ENCODE data around the gene ABI3.
"Not testable (repeated sequence)": the region's sequence is repeated elsewhere in the genome, so short reads cannot be mapped to it uniquely, and the experiment has no call there.

ABI3 gene

DNA sequence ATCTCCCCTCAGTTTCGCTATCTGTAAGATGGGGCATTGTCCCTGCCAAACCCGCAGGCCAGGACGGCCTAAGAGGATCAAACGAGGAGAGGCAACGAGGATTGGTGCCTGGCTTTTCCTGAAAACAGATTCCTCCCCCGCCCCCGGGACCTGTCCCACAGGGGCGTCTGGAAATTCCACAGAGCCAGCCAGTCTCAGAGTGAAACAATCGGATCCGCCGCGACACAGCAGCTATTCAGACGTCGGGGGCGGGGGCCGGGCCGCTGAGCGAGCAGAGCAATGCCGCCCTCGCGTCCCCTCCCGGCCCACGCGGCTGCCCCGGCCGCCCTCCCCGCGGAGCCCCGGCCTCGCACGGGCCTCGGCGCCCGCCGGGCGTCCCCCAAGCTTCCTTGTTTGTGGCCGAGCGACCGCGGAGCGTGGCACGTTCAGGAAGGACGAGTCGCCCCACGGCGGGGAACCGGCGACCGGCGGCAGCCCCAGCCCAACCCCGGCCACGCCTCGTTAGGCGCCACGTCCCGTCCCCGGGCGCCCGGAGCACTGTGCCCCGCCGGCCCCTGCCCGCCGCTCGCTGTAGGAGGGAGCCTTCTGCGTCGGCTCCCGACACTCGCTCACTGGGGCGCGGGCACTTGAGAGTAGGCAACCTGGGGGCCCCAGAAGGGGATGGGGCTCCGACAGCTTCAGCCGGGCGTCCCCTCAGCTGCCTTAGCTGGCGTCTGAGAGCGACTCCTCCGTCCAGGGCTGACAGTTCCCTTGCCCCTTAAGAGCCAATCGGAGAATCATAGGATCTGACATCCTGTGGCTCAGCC lies 49.7 kb downstream of the ABI3 start:
- Histone ChIP-seq H3K4me1 (ENCODE audit: control extremely low read depth in 1 of 4, control insufficient read depth in 4 of 4, insufficient read depth in 4 of 4, low read length in 3 of 4) (peaks cover 0 to 16% (median 15%) of the 10 kb centered on the region in 4 experiments), H3K4me3 (ENCODE audit: control insufficient read depth in 1 of 7, extremely low read depth in 1 of 7, insufficient read depth in 4 of 7, low read depth in 2 of 7, low read length in 6 of 7) (peak overlapping the region; percentile 19 to 78 (median 61)), H3K27me3 (replicated peaks in 2 of 5; ENCODE audit: control insufficient read depth in 4 of 5, insufficient read depth in 5 of 5, low read length in 4 of 5) (peaks cover 0 to 7% (median 3%) of the 10 kb centered on the region in 5 experiments), H3K27ac (ENCODE audit: insufficient read depth in 1 of 2, low read depth in 1 of 2, low read length in 2 of 2, poor library complexity in 1 of 2, severe bottlenecking in 2 of 2) (no peak overlapping the region), H3K36me3 (ENCODE audit: control insufficient read depth in 4 of 4, insufficient read depth in 4 of 4, low read length in 3 of 4) (no peaks in the 10 kb centered on the region), H3K9me3 (ENCODE audit: control extremely low read depth in 1 of 5, control insufficient read depth in 4 of 5, insufficient read depth in 2 of 5, low read depth in 1 of 5, low read length in 4 of 5) (no peaks in the 10 kb centered on the region)
- peak; percentile 38 to 88 (median 81) for DNase-seq
- CTCF ChIA-PET: interaction anchor here (0.6 to 1.7 kb wide), 7 partner anchors 25 to 378 kb away, joined by 3 to 7 read pairs (median 4); partner anchors contain the start of gene PHOSPHO1
- WGBS (ENCODE audit: insufficient coverage): under 1% methylated on average over 75 of the region's 77 CpGs
- POLR2A ChIA-PET: interaction anchor here (1.3 kb wide), 1 partner anchor 31 kb away, joined by 6 read pairs; no protein-coding TSS in a partner anchor

DNA sequence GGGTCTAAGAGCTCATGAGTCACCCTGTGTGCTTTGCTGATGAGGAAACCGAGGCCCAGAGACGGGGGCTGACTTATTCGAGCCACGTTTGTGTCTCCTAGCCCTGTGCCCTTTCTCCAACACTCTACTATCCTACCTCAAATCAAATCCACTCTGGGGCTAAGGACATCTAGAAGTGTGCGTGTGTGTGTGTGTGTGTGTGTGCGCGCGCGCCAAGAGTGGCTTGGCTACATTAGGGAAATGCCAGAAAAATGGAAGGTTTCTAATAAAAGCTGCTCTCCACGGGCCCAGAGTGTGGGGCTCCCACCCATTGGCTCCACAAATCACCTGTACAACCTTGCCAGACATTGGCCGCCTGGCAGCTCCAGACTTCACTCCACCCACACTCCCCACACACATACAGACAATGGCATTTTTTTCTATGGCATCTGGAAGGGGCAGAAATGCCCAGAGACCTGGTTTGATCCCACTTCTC lies 50.3 kb downstream of the ABI3 start:
- peaks cover 0 to 7% (median 3%) of the 10 kb centered on the region in 5 experiments for H3K27me3 ChIP-seq (replicated peaks in 2 of 5; ENCODE audit: control insufficient read depth in 4 of 5, insufficient read depth in 5 of 5, low read length in 4 of 5)
- WGBS (ENCODE audit: insufficient coverage): 0% methylated on average over 1 of the region's 11 CpGs
- peaks cover 0 to 16% (median 15%) of the 10 kb centered on the region in 4 experiments for H3K4me1 ChIP-seq (ENCODE audit: control extremely low read depth in 1 of 4, control insufficient read depth in 4 of 4, insufficient read depth in 4 of 4, low read length in 3 of 4)
- CTCF ChIA-PET: interaction anchor here (0.8 to 1.7 kb wide), 5 partner anchors 26 to 80 kb away, joined by 3 to 7 read pairs (median 5); partner anchors contain the start of gene PHOSPHO1
- H3K9me3 ChIP-seq (ENCODE audit: control extremely low read depth in 1 of 5, control insufficient read depth in 4 of 5, insufficient read depth in 2 of 5, low read depth in 1 of 5, low read length in 4 of 5): no peaks in the 10 kb centered on the region
- H3K36me3 ChIP-seq (ENCODE audit: control insufficient read depth in 4 of 4, insufficient read depth in 4 of 4, low read length in 3 of 4): no peaks in the 10 kb centered on the region
- POLR2A ChIA-PET: interaction anchor here (1.3 kb wide), 1 partner anchor 30 kb away, joined by 6 read pairs; no protein-coding TSS in a partner anchor
- no peak for DNase-seq
- no peak overlapping the region for H3K27ac ChIP-seq (ENCODE audit: insufficient read depth in 1 of 2, low read depth in 1 of 2, low read length in 2 of 2, poor library complexity in 1 of 2, severe bottlenecking in 2 of 2)
- H3K4me3 ChIP-seq (ENCODE audit: control insufficient read depth in 1 of 7, extremely low read depth in 1 of 7, insufficient read depth in 4 of 7, low read depth in 2 of 7, low read length in 6 of 7): peak overlapping the region; percentile 19 to 78 (median 61)

GRCh38 chr17:49261540-49261939 lies 51.0 kb downstream of the ABI3 start:
- H3K36me3 ChIP-seq (ENCODE audit: control insufficient read depth in 4 of 4, insufficient read depth in 4 of 4, low read length in 3 of 4); DNase-seq; H3K4me3 ChIP-seq (ENCODE audit: control insufficient read depth in 1 of 7, extremely low read depth in 1 of 7, insufficient read depth in 4 of 7, low read depth in 2 of 7, low read length in 6 of 7); H3K27me3 ChIP-seq (replicated peaks in 2 of 5; ENCODE audit: control insufficient read depth in 4 of 5, insufficient read depth in 5 of 5, low read length in 4 of 5); H3K9me3 ChIP-seq (ENCODE audit: control extremely low read depth in 1 of 5, control insufficient read depth in 4 of 5, insufficient read depth in 2 of 5, low read depth in 1 of 5, low read length in 4 of 5); H3K27ac ChIP-seq (ENCODE audit: insufficient read depth in 1 of 2, low read depth in 1 of 2, low read length in 2 of 2, poor library complexity in 1 of 2, severe bottlenecking in 2 of 2): not testable (repeated sequence)
- POLR2A ChIA-PET: interaction anchor here (0.7 kb wide), 1 partner anchor 102 kb away, joined by 3 read pairs; no protein-coding TSS in a partner anchor
- WGBS (ENCODE audit: insufficient coverage): 96% methylated on average over 9 of the region's 9 CpGs
- CTCF ChIA-PET: interaction anchor here (1.3 to 1.7 kb wide), 2 partner anchors 34 to 81 kb away, joined by 3 to 7 read pairs; no protein-coding TSS in a partner anchor
- peaks cover 0 to 16% (median 15%) of the 10 kb centered on the region in 4 experiments for H3K4me1 ChIP-seq (ENCODE audit: control extremely low read depth in 1 of 4, control insufficient read depth in 4 of 4, insufficient read depth in 4 of 4, low read length in 3 of 4)

- ChIA-PET POLR2A (no interaction called here), CTCF (no interaction called here)
- DNase-seq: no peak
- no peaks in the 10 kb centered on the region for H3K36me3 ChIP-seq (ENCODE audit: control insufficient read depth in 4 of 4, insufficient read depth in 4 of 4, low read length in 3 of 4)
- H3K4me3 ChIP-seq (ENCODE audit: control insufficient read depth in 1 of 7, extremely low read depth in 1 of 7, insufficient read depth in 4 of 7, low read depth in 2 of 7, low read length in 6 of 7): no peak overlapping the region
- peaks cover 0 to under 1% (median 0%) of the 10 kb centered on the region in 5 experiments for H3K27me3 ChIP-seq (replicated peaks in 2 of 5; ENCODE audit: control insufficient read depth in 4 of 5, insufficient read depth in 5 of 5, low read length in 4 of 5)
- H3K27ac ChIP-seq (ENCODE audit: insufficient read depth in 1 of 2, low read depth in 1 of 2, low read length in 2 of 2, poor library complexity in 1 of 2, severe bottlenecking in 2 of 2): no peak overlapping the region
- no peaks in the 10 kb centered on the region for H3K9me3 ChIP-seq (ENCODE audit: control extremely low read depth in 1 of 5, control insufficient read depth in 4 of 5, insufficient read depth in 2 of 5, low read depth in 1 of 5, low read length in 4 of 5)
- H3K4me1 ChIP-seq (ENCODE audit: control extremely low read depth in 1 of 4, control insufficient read depth in 4 of 4, insufficient read depth in 4 of 4, low read length in 3 of 4): no peaks in the 10 kb centered on the region
- 100% methylated on average over 2 of the region's 2 CpGs for WGBS (ENCODE audit: insufficient coverage)
These were observed 55.7 kb downstream of the ABI3 start for GRCh38 chr17:49266233-49266632.

DNA sequence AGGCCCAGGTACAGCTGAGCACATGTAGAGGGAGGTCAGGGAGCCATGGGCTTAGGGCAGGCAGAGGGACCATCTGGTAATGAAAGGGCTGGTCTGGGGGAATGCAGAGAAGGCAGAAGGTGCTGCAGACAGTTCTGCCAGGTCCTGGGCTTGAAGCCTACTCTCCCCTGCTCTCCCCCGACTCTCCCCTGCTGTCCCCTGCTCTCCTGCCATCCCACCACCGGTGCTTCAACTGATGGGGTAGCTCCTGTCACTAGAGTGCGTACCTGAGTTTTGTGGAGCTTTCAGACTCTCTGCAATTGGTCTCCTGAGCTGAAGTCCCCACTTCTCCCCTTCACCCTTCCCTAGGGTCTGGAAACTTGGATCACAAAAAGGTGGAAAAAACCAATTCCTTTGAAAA lies 57.4 kb downstream of the ABI3 start:
- DNase-seq: no peak
- Histone ChIP-seq H3K27ac (ENCODE audit: insufficient read depth in 1 of 2, low read depth in 1 of 2, low read length in 2 of 2, poor library complexity in 1 of 2, severe bottlenecking in 2 of 2) (no peak overlapping the region), H3K9me3 (ENCODE audit: control extremely low read depth in 1 of 5, control insufficient read depth in 4 of 5, insufficient read depth in 2 of 5, low read depth in 1 of 5, low read length in 4 of 5) (no peaks in the 10 kb centered on the region), H3K27me3 (replicated peaks in 2 of 5; ENCODE audit: control insufficient read depth in 4 of 5, insufficient read depth in 5 of 5, low read length in 4 of 5) (no peaks in the 10 kb centered on the region), H3K36me3 (ENCODE audit: control insufficient read depth in 4 of 4, insufficient read depth in 4 of 4, low read length in 3 of 4) (no peaks in the 10 kb centered on the region), H3K4me3 (ENCODE audit: control insufficient read depth in 1 of 7, extremely low read depth in 1 of 7, insufficient read depth in 4 of 7, low read depth in 2 of 7, low read length in 6 of 7) (no peak overlapping the region), H3K4me1 (ENCODE audit: control extremely low read depth in 1 of 4, control insufficient read depth in 4 of 4, insufficient read depth in 4 of 4, low read length in 3 of 4) (no peaks in the 10 kb centered on the region)
- POLR2A ChIA-PET: no interaction called here
- WGBS (ENCODE audit: insufficient coverage): 83% methylated on average over 3 of the region's 3 CpGs
- CTCF ChIA-PET: interaction anchor here (1.2 kb wide), 1 partner anchor 23 kb away, joined by 4 read pairs; no protein-coding TSS in a partner anchor

DNA sequence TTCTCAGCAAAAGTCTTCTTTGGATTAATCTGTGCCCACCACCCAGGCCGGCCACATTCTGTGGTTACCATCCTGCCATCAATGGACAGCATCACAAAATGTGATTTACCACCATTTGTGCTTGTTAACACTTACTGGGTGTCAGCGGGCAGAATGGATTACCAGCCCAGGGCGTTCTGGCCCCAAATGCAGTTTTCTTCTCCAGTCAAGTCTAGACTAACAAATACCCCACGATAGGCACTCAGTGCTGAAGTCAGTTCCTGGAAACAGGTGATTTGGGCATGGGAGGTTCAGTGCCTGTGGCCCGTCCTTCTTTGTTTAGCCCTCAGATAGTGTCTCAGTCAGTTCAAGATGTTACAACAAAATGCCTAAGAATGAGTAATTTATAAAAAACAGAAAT lies 58.8 kb downstream of the ABI3 start:
- Histone ChIP-seq H3K36me3 (ENCODE audit: control insufficient read depth in 4 of 4, insufficient read depth in 4 of 4, low read length in 3 of 4) (no peaks in the 10 kb centered on the region), H3K27ac (ENCODE audit: insufficient read depth in 1 of 2, low read depth in 1 of 2, low read length in 2 of 2, poor library complexity in 1 of 2, severe bottlenecking in 2 of 2) (no peak overlapping the region), H3K27me3 (replicated peaks in 2 of 5; ENCODE audit: control insufficient read depth in 4 of 5, insufficient read depth in 5 of 5, low read length in 4 of 5) (no peaks in the 10 kb centered on the region), H3K4me1 (ENCODE audit: control extremely low read depth in 1 of 4, control insufficient read depth in 4 of 4, insufficient read depth in 4 of 4, low read length in 3 of 4) (no peaks in the 10 kb centered on the region), H3K4me3 (ENCODE audit: control insufficient read depth in 1 of 7, extremely low read depth in 1 of 7, insufficient read depth in 4 of 7, low read depth in 2 of 7, low read length in 6 of 7) (no peak overlapping the region), H3K9me3 (ENCODE audit: control extremely low read depth in 1 of 5, control insufficient read depth in 4 of 5, insufficient read depth in 2 of 5, low read depth in 1 of 5, low read length in 4 of 5) (no peaks in the 10 kb centered on the region)
- ChIA-PET CTCF (no interaction called here), POLR2A (no interaction called here)
- DNase-seq: no peak
- 91% methylated on average over 5 of the region's 5 CpGs for WGBS (ENCODE audit: insufficient coverage)

Data from common myeloid progenitor, CD34-positive (primary cell).